OCI-LY3 (cell line): ENCODE results near the gene CLGN.

Experiments used
- H2AFZ ChIP-seq: fragments of 200-600, 300-600 bp; shearing (Covaris generic); 2 replicates; pipeline ENCODE4 v1.6.0; 2014; ENCODE audit warnings: antibody characterized with exemption, low read depth, low read length
- H3K27ac ChIP-seq: fragments of 200-600, 300-600 bp; sonication (generic); 2 replicates; pipeline ENCODE4 v1.5.1; 2014; ENCODE audit warnings: mild to moderate bottlenecking, low read length, moderate library complexity, mixed read lengths
- H3K27me3 ChIP-seq: fragments of 200-600, 300-600 bp; sonication (generic); 2 replicates; pipeline ENCODE4 v1.6.1; 2014; ENCODE audit warnings: low read depth, low read length, mixed read lengths
- H3K36me3 ChIP-seq: fragments of 200-600, 300-600 bp; sonication (generic); replicated peaks from 2 replicates; pipeline ENCODE3; 2014; ENCODE audit warnings: low read depth, low read length, mixed read lengths
- H3K4me1 ChIP-seq: fragments of 300-600, 200-600 bp; sonication (generic); 2 replicates; pipeline ENCODE4 v1.6.1; 2014; ENCODE audit warnings: low read length, mixed read lengths
- H3K4me2 ChIP-seq: fragments of 200-600, 300-600 bp; sonication (generic); 2 replicates; pipeline ENCODE4 v1.6.1; 2014; ENCODE audit warnings: low read length, mixed read lengths
- H3K4me3 ChIP-seq: fragments of 300-600, 200-600 bp; sonication (generic); 2 replicates; pipeline ENCODE4 v1.5.1; 2014; ENCODE audit warnings: antibody characterized with exemption, mild to moderate bottlenecking, low read length, moderate library complexity
- H3K79me2 ChIP-seq: fragments of 300-600, 200-600 bp; shearing (Covaris generic); 2 replicates; pipeline ENCODE4 v1.6.1; 2014; ENCODE audit warnings: mild to moderate bottlenecking, low read length, mixed read lengths
- H3K9ac ChIP-seq: fragments of 300-600, 200-600 bp; shearing (Covaris generic); 2 replicates; pipeline ENCODE4 v1.6.0; 2014; ENCODE audit warnings: mild to moderate bottlenecking, low read length, moderate library complexity
- H3K9me3 ChIP-seq: fragments of 200-600, 300-600 bp; shearing (Covaris generic); 2 replicates; pipeline ENCODE4 v1.6.1; 2014; ENCODE audit warnings: low read length, mixed read lengths; ENCODE audit not compliant: insufficient read depth
- H4K20me1 ChIP-seq: fragments of 200-600, 300-600 bp; sonication (generic); 2 replicates; pipeline ENCODE4 v1.6.1; 2016; ENCODE audit warnings: low read length, mixed read lengths; ENCODE audit not compliant: insufficient read depth
- CTCF ChIP-seq: fragments of 200-600, 300-600 bp; sonication (generic); IDR thresholded peaks from 2 replicates; pipeline ENCODE4 v1.5.1; 2014; ENCODE audit warnings: antibody characterized with exemption, low read length, low read depth
- EZH2phosphoT487 ChIP-seq: fragments of 200-600 bp; shearing (Covaris generic); IDR thresholded peaks from 2 replicates; pipeline ENCODE4 v1.6.1; 2018; ENCODE audit warnings: antibody characterized with exemption, mixed run types, low read depth

The CLGN gene

DNA sequence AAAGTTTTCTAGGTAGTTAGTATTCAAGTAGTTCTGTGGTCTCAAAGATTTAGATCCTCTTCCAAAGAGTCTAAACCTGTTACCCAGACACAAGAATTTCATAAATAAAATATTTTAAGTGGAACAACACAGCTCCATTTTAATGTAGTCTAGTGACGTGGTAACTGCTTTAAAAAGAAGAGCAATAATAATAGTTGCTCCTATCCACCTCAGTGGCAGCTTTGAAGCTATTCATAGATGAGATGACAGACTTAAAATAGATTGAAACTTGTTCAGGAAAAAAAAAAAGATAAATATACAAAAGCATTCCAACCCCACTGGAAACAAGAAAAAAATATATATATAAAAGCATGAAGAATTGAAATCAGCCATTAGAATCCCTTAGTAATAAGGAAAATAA, 39.4 kb downstream of the CLGN start:
- Histone ChIP-seq H3K4me1 (no peaks in the 10 kb centered on the region), H3K27me3 (no peaks in the 10 kb centered on the region), H4K20me1 (no peaks in the 10 kb centered on the region), H3K79me2 (no peaks in the 10 kb centered on the region), H3K4me2 (no peak overlapping the region), H3K36me3 (peaks cover under 1% of the 10 kb centered on the region), H3K9ac (no peak overlapping the region), H3K4me3 (no peak overlapping the region), H3K9me3 (no peaks in the 10 kb centered on the region), H2AFZ (no peak overlapping the region), H3K27ac (no peak overlapping the region)
- TF ChIP-seq EZH2phosphoT487, result no peak
- TF ChIP-seq CTCF, result no peak

DNA sequence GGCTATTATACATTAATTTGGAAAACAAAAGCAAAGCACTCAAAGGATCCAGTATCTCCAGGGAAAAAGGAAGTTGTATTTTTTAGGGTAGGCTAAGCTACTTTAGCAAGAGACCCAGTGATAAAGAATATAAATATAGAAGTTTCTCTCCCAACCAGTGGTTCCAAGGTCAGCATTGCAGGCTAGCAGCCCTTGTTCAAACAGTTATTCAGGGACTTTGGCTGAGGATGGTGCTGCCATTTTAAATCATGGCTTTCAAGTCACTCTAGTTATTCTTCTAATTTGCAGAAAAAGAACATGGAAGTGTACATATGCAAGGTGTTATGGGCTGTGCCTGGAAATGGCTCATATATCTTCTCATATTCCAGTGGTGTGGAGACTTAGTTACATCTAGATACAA, 44.7 kb downstream of the CLGN start:
- H3K36me3 ChIP-seq, result peaks cover 12% of the 10 kb centered on the region
- H3K4me1 ChIP-seq, result no peaks in the 10 kb centered on the region
- no peak overlapping the region for H2AFZ ChIP-seq
- no peaks in the 10 kb centered on the region; the same call in 1 of the 2 replicates for H4K20me1 ChIP-seq
- H3K4me2 ChIP-seq, result no peak overlapping the region
- TF ChIP-seq EZH2phosphoT487, result no peak
- TF ChIP-seq CTCF, result no peak
- H3K9me3 ChIP-seq, result no peaks in the 10 kb centered on the region
- H3K27me3 ChIP-seq, result no peaks in the 10 kb centered on the region
- no peak overlapping the region for H3K27ac ChIP-seq
- peaks cover 8% of the 10 kb centered on the region; the same call in 1 of the 2 replicates for H3K79me2 ChIP-seq
- H3K9ac ChIP-seq, result no peak overlapping the region
- no peak overlapping the region for H3K4me3 ChIP-seq

DNA sequence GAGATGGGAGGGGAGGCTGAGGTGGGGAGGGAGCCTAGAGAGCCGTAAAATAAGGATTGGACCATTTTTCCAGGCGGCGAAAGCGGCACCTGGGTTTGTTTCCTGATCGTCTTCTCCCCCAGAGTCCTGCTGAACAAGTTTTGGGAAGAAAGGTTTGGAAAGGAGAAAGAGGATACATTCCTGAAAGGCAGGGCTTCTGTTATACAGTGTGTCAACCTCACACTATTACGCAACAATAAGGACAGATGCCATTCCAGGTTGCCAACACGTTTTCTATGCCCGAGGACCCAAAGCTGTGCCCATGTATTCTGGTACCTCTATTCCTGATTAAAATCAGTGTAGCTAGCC, 53.3 kb downstream of the CLGN start:
- Histone ChIP-seq H3K4me3 (peak overlapping the region; percentile 80), H2AFZ (no peak overlapping the region; the same call in 1 of the 2 replicates), H3K9me3 (no peaks in the 10 kb centered on the region), H3K4me1 (peaks cover 13% of the 10 kb centered on the region), H3K36me3 (peaks cover 1% of the 10 kb centered on the region), H4K20me1 (peaks cover 8% of the 10 kb centered on the region; the same call in 1 of the 2 replicates), H3K79me2 (peaks cover 46% of the 10 kb centered on the region), H3K4me2 (peak overlapping the region; percentile 67), H3K27ac (no peak overlapping the region), H3K9ac (peak overlapping the region; percentile 75), H3K27me3 (no peaks in the 10 kb centered on the region)
- TF ChIP-seq CTCF, result no peak
- TF ChIP-seq EZH2phosphoT487, result no peak

GRCh38 chr4:140373328-140374129, 53.9 kb downstream of the CLGN start, which contains the start of gene SCOC:
SCOC (plus strand) TSS chr4:140373646; CDS start chr4:140379171, 5,525 bp downstream.
- Histone ChIP-seq H3K27me3 (no peaks in the 10 kb centered on the region), H3K4me2 (peak within 1 kb of the TSS; percentile 79), H3K27ac (peak within 1 kb of the TSS; percentile 16), H3K9me3 (no peaks in the 10 kb centered on the region), H3K4me3 (peak within 1 kb of the TSS; percentile 80), H3K79me2 (peaks cover 41% of the 10 kb centered on the region), H2AFZ (peak within 1 kb of the TSS; percentile 92), H4K20me1 (peaks cover 8% of the 10 kb centered on the region; the same call in 1 of the 2 replicates), H3K9ac (peak within 1 kb of the TSS; percentile 75), H3K36me3 (no peaks in the 10 kb centered on the region), H3K4me1 (peaks cover 13% of the 10 kb centered on the region)
- TF ChIP-seq CTCF (no peak; the same call in 1 of the 2 replicates), EZH2phosphoT487 (no peak)
